Left cardiac atrium (tissue), 4 donors: Measurements from ENCODE around the gene PCDHB15. TPM values are rescaled to one million over a fixed set of nuclear protein-coding genes. Genes with fewer than 3 reads are reported as not detected.
"Not testable (repeated sequence)": the region's sequence is repeated elsewhere in the genome, so short reads cannot be mapped to it uniquely, and the experiment has no call there.

Experiments used
- ATAC-seq, 2 donors: fragments of 200-7000 bp; cut with Tn5 transposase; one replicate each; pipeline ENCODE4 v1.9.1; 2020; ENCODE audit warnings: mild to moderate bottlenecking in 2 of 2, moderate library complexity in 2 of 2
- DNase-seq: peaks from one replicate; pipeline ENCODE4 v3.0.0-alpha.2; 2020
- intact Hi-C, 2 donors: fragments of 100-400 bp; cut with DNase I; formaldehyde crosslinking; loops; one replicate each; pipeline versions ENCODE4 v1.14.1 to v1.15.1; 2022 to 2023
- long read RNA-seq: library from polyadenylated mRNA; unstranded; transcript quantifications from one replicate; pipeline ENCODE4 v2.0.0, GENCODE V29; 2021
- total RNA-seq, 2 donors: library from RNA; stranded (reverse); fragmentation: NEBNext Ultra II Directional; extraction: Animal tissue kit (Norgen Biotek cat#: 25700); gene quantifications; one replicate each; pipeline ENCODE4 v1.2.1, GENCODE V29; 2021
- donor health status: DM: no; HTN: yes; CAD: no.
- donor health status: DM: no; HTN: yes; CAD: no; lungs with severe emphysema.
- donor health status: DM: yes; HTN: yes; CAD: no.
- donor health status: Dilated cardiomyopathy.

Gene PCDHB15
- 1 to 10 TPM; 4.5 to 5.7 TPM for total RNA-seq
- long read RNA-seq, full-length matches to known transcripts, result 5 of 5 reads
- long read RNA-seq, partial matches to known transcripts, result 0 of 5 reads
- long read RNA-seq, other reads (novel, unspliced or antisense), result 0 of 5 reads

DNA sequence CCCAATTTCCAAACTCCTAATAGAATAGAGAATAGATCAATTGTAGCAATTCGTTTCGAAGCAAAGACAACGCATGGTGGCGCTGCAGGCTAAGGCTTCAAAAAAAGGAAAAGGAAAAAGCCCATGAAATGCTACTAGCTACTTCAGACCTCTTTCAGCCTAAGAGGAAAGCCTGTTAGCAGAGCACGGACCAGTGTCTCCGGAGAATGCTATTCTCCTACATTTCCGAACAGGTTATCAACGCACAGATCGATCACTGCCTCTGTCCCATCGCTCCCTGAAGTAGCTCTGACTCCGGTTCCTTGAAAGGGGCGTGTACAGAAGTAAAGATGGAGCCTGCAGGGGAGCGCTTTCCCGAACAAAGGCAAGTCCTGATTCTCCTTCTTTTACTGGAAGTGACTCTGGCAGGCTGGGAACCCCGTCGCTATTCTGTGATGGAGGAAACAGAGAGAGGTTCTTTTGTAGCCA is at the start of gene PCDHB15:
Gene PCDHB15 (plus strand): TSS at position 146 of the 468 bp plus-strand sequence. CDS start 184 bp downstream, at position 330.
- no peak for DNase-seq
- peak in 1 of 2 donors; percentile 30 for ATAC-seq
- intact Hi-C loops, result no loop called here

DNA sequence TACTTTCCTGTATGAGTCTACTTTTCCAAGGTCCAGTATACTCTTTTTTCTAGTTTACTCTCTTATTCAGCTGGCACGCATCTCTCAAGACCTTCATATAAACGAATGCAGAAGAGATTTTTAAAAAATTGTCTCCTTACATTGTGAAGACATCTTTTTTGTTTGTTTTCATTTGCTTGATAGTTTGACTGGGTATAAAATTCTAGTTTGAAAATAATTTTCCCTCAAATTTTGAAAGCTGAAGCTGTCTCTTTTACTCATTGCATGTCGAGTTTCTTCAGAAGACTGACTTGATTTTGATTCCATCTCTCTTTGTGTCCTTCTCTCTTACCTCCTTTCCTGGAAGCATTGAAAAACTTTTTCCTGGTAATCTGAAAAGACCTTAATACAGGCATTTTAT is 48.8 kb upstream of the PCDHB15 start:
- intact Hi-C loops, result no loop called here
- ATAC-seq (no peak), DNase-seq (no peak)

DNA sequence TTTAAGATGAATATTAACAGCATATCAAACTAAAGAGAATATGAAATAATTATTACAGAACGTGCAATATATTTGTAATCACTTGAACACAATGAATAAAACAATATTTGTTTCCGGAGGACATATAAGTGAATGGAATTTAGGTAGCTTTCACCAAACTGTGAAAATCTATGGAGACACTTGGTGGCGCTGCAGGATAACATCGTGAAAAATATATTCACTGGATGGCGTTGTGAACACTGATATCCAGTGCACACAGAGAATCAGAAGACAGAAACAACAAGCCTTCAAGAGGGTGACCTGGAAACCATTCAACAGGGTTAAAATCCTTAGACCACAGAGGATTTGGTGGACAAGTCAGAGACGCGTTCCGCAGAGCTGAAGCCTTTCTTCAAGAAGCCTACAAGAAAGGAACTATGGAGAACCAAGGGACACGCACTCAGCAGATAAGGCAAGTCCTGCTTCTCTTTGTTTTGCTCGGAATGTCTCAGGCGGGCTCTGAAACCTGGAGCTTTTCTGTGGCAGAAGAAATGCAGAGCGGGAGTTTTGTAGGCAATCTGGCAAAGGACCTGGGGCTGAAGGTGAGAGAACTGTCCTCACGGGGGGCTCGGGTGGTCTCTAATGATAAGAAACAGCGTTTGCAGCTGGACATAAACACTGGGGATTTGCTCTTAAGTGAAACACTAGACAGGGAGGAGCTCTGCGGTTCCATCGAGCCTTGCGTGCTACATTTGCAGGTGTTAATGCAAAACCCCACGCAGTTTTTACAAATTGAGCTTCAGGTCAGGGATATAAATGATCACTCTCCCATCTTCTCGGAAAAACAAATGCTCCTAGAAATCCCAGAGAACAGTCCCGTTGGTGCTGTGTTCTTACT is 45.6 kb upstream of the PCDHB15 start, which contains the start of gene PCDHB11:
Gene PCDHB11 (plus strand): TSS at position 269 of the 877 bp plus-strand sequence. CDS start 148 bp downstream, at position 417.
- intact Hi-C loops, result loop anchor here in 1 of 2 donors (10.0 kb wide), 1 partner anchor 155 kb away; the partner anchor contains the start of genes PCDHGA4, PCDHGB1 and PCDHGB2
- ATAC-seq (no peak), DNase-seq (no peak)

DNA sequence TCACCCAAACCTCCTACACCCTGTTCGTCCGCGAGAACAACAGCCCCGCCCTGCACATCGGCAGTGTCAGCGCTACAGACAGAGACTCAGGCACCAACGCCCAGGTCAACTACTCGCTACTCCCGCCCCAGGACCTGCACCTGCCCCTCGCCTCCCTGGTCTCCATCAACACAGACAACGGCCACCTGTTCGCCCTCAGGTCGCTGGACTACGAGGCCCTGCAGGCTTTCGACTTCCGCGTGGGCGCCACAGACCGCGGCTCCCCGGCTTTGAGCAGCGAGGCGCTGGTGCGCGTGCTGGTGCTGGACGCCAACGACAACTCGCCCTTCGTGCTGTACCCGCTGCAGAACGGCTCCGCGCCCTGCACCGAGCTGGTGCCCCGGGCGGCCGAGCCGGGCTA is 44.1 kb upstream of the PCDHB15 start:
- not testable (repeated sequence) for DNase-seq, ATAC-seq
- intact Hi-C loops, result loop anchor here in 1 of 2 donors (10.0 kb wide), 1 partner anchor 154 kb away; the partner anchor contains the start of genes PCDHGA4, PCDHGB1 and PCDHGB2

DNA sequence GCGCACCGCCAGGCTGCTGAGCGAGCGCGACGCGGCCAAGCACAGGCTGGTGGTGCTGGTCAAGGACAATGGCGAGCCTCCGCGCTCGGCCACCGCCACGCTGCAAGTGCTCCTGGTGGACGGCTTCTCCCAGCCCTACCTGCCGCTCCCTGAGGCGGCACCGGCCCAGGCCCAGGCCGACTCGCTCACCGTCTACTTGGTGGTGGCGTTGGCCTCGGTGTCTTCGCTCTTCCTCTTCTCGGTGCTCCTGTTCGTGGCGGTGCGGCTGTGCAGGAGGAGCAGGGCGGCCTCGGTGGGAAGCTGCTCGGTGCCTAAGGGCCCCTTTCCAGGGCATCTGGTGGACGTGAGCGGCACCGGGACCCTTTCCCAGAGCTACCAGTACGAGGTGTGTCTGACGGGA is 43.5 kb upstream of the PCDHB15 start:
- not testable (repeated sequence) for ATAC-seq, DNase-seq
- intact Hi-C loops, result loop anchor here in 1 of 2 donors (10.0 kb wide), 1 partner anchor 153 kb away; the partner anchor contains the start of genes PCDHGA4, PCDHGB1 and PCDHGB2

DNA sequence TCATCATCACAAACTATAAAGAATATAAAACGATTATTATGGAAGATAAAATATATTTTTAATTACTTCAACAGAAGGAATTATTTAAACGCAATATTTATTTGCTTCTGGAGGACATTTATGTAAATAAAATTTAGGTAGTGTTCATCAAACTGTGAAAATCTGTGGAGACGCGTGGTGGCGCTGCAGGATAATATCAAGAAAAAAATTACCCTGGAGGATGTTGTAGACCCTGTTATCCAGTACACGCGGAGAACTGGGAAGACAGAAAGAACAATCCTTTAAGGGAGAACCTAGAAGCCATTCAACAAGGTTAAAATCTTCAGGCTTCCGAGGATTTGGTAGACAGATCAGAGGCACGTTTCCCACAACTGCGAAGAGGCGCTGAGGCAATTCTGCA is 36.7 kb upstream of the PCDHB15 start, which contains the start of gene PCDHB12:
Gene PCDHB12 (plus strand): TSS at position 242 of the 400 bp plus-strand sequence. CDS start 189 bp downstream, outside the sequence.
- no peak for DNase-seq
- intact Hi-C loops, result loop anchor here in 1 of 2 donors (10.0 kb wide), 1 partner anchor 146 kb away; the partner anchor contains the start of genes PCDHGA4, PCDHGB1 and PCDHGB2
- no peak for ATAC-seq

DNA sequence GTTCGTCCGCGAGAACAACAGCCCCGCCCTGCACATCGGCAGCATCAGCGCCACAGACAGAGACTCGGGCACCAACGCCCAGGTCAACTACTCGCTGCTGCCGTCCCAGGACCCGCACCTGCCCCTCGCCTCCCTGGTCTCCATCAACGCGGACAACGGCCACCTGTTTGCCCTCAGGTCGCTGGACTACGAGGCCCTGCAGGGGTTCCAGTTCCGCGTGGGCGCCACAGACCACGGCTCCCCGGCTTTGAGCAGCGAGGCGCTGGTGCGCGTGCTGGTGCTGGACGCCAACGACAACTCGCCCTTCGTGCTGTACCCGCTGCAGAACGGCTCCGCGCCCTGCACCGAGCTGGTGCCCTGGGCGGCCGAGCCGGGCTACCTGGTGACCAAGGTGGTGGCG is 34.9 kb upstream of the PCDHB15 start:
- ATAC-seq, DNase-seq: not testable (repeated sequence)
- intact Hi-C loops, result loop anchor here in 1 of 2 donors (10.0 kb wide), 1 partner anchor 365 kb away; no protein-coding TSS in a partner anchor

DNA sequence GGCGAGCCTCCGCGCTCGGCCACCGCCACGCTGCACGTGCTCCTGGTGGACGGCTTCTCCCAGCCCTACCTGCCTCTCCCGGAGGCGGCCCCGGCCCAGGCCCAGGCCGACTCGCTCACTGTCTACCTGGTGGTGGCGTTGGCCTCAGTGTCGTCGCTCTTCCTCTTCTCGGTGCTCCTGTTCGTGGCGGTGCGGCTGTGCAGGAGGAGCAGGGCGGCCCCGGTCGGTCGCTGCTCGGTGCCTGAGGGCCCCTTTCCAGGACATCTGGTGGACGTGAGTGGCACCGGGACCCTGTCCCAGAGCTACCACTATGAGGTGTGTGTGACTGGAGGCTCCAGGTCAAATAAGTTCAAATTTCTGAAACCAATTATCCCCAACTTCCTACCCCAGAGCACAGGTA is 34.3 kb upstream of the PCDHB15 start:
- intact Hi-C loops, result loop anchor here in 1 of 2 donors (10.0 kb wide), 1 partner anchor 364 kb away; no protein-coding TSS in a partner anchor
- not testable (repeated sequence) for ATAC-seq

DNA sequence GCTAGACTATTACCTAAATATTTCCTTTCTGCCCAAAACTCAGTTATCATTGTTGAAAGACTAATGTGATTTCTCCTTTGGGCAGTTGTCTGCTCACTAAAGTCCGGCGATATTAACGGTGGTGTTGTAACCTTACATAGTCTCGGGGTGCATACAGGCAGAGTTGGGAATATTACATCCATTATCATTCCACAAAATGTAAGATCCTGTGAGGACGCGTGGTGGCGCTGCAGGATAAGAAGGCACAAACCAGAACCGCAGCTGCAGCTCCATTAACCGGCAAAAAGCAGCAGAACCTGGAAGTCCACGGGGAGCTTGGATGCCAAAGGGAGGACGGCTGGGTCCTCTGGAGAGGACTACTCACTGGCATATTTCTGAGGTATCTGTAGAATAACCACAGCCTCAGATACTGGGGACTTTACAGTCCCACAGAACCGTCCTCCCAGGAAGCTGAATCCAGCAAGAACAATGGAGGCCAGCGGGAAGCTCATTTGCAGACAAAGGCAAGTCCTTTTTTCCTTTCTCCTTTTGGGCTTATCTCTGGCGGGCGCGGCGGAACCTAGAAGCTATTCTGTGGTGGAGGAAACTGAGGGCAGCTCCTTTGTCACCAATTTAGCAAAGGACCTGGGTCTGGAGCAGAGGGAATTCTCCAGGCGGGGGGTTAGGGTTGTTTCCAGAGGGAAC is 31.4 kb upstream of the PCDHB15 start, which contains the start of gene PCDHB13:
Gene PCDHB13 (plus strand): TSS at position 264 of the 684 bp plus-strand sequence. CDS start 205 bp downstream, at position 469.
- intact Hi-C loops, result loop anchor here in 1 of 2 donors (10.0 kb wide), 1 partner anchor 361 kb away; no protein-coding TSS in a partner anchor
- ATAC-seq, result peak; percentile 75 to 79
- DNase-seq, result peak; percentile 73

More for the DNA sequence above, 34.3 kb upstream of the PCDHB15 start:
- not testable (repeated sequence) for DNase-seq

DNA sequence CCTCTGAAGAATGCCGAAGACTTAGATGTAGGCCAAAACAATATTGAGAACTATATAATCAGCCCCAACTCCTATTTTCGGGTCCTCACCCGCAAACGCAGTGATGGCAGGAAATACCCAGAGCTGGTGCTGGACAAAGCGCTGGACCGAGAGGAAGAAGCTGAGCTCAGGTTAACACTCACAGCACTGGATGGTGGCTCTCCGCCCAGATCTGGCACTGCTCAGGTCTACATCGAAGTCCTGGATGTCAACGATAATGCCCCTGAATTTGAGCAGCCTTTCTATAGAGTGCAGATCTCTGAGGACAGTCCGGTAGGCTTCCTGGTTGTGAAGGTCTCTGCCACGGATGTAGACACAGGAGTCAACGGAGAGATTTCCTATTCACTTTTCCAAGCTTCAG is 30.6 kb upstream of the PCDHB15 start:
- intact Hi-C loops, result loop anchor here in 1 of 2 donors (10.0 kb wide), 1 partner anchor 360 kb away; no protein-coding TSS in a partner anchor
- not testable (repeated sequence) for DNase-seq, ATAC-seq

DNA sequence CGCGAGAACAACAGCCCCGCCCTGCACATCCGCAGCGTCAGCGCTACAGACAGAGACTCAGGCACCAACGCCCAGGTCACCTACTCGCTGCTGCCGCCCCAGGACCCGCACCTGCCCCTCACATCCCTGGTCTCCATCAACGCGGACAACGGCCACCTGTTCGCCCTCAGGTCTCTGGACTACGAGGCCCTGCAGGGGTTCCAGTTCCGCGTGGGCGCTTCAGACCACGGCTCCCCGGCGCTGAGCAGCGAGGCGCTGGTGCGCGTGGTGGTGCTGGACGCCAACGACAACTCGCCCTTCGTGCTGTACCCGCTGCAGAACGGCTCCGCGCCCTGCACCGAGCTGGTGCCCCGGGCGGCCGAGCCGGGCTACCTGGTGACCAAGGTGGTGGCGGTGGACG is 29.7 kb upstream of the PCDHB15 start:
- intact Hi-C loops, result loop anchor here in 1 of 2 donors (10.0 kb wide), 1 partner anchor 359 kb away; no protein-coding TSS in a partner anchor
- not testable (repeated sequence) for ATAC-seq, DNase-seq

DNA sequence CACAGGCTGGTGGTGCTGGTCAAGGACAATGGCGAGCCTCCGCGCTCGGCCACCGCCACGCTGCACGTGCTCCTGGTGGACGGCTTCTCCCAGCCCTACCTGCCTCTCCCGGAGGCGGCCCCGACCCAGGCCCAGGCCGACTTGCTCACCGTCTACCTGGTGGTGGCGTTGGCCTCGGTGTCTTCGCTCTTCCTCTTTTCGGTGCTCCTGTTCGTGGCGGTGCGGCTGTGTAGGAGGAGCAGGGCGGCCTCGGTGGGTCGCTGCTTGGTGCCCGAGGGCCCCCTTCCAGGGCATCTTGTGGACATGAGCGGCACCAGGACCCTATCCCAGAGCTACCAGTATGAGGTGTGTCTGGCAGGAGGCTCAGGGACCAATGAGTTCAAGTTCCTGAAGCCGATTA is 29.2 kb upstream of the PCDHB15 start:
- ATAC-seq, DNase-seq: not testable (repeated sequence)
- intact Hi-C loops, result loop anchor here in 1 of 2 donors (10.0 kb wide), 1 partner anchor 359 kb away; no protein-coding TSS in a partner anchor

DNA sequence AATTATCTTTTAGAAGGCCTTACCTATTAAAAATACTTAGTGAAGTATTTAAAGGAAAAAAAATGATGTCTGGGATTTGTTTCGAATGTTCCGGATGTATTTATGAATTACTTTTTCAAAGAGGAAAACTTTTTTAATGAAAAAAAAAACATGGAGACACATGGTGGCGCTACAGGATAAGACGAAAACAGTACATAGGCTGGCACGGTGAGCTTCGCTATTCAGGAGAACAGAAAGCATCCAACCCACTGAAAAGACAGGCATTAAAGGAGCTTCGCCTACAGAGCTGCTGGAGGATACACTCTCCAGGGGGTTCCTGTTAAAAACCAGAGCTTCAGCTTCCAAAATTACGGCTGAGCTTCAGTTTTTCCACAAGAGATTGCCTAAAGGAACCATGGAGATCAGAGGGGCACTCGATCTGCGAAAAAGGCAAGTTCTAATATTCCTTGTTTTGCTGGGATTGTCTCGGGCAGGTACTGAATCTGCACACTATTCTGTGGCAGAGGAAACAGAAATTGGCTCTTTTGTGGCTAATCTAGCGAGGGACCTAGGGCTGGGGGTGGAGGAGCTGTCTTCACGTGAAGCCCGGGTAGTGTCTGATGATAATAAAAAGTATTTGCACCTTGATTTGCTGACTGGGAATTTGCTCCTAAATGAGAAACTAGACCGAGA is 21.9 kb upstream of the PCDHB15 start, which contains the start of gene PCDHB14:
Gene PCDHB14 (plus strand): TSS at position 232 of the 672 bp plus-strand sequence. CDS start 163 bp downstream, at position 395.
- intact Hi-C loops, result loop anchor here in 1 of 2 donors (5.0 kb wide), 1 partner anchor 339 kb away; no protein-coding TSS in a partner anchor
- ATAC-seq (peak in 1 of 2 donors; percentile 61), DNase-seq (no peak)

DNA sequence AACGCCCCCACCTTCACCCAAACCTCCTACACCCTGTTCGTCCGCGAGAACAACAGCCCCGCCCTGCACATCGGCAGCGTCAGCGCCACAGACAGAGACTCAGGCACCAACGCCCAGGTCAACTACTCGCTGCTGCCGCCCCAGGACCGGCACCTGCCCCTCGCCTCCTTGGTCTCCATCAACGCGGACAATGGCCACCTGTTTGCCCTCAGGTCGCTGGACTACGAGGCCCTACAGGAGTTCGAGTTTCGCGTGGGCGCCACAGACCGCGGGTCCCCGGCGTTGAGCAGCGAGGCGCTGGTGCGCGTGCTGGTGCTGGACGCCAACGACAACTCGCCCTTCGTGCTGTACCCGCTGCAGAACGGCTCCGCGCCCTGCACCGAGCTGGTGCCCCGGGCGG is 20.4 kb upstream of the PCDHB15 start:
- not testable (repeated sequence) for DNase-seq, ATAC-seq
- intact Hi-C loops, result loop anchor here in 1 of 2 donors (5.0 kb wide), 1 partner anchor 337 kb away; no protein-coding TSS in a partner anchor

DNA sequence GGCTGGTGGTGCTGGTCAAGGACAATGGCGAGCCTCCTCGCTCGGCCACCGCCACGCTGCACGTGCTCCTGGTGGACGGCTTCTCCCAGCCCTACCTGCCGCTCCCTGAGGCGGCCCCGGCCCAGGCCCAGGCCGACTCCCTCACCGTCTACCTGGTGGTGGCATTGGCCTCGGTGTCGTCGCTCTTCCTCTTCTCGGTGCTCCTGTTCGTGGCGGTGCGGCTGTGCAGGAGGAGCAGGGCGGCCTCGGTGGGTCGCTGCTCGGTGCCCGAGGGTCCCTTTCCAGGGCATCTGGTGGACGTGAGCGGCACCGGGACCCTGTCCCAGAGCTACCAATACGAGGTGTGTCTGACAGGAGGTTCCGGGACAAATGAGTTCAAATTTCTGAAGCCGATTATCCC is 19.8 kb upstream of the PCDHB15 start:
- DNase-seq, intact Hi-C loops, ATAC-seq: not testable (repeated sequence)

DNA sequence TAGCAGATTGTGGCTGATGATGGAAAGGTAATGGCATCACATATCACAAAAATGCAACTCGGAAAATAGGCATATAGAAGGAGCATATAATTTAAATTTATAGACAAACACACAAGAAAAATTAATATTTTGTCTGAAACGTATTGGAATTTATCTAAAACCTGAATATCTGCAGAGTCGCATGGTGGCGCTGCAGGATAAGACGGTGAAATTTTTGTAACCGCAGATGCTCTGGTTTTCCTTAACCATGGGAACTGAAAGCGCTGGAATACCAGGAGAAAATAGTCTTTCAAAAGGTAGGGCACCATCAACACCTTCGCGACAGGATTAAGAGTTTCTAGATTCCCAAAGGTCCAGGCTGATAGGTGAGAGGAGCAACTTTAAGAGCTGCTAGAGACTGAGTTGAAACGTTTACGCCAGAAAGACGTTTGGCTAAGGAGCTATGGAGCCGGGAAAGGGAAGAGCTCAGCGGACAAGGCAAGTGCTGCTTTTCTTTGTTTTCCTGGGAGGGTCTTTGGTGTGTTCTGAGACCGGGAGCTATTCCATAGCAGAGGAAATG is 11.0 kb upstream of the PCDHB15 start:
- ATAC-seq (no peak), DNase-seq (no peak)
- intact Hi-C loops, result no loop called here

DNA sequence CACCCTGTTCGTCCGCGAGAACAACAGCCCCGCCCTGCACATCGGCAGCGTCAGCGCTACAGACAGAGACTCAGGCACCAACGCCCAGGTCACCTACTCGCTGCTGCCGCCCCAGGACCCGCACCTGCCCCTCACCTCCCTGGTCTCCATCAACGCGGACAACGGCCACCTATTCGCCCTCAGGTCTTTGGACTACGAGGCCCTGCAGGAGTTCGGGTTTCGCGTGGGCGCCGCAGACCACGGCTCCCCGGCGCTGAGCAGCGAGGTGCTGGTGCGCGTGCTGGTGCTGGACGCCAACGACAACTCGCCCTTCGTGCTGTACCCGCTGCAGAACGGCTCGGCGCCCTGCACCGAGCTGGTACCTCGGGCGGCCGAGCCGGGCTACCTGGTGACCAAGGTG is 9.3 kb upstream of the PCDHB15 start:
- intact Hi-C loops, ATAC-seq, DNase-seq: not testable (repeated sequence)
